HEK293T (cell line): ENCODE results near the gene CRTAC1.

Experiments used
- CTCF ChIA-PET: fragments of 350-600 bp; formaldehyde crosslinking; extraction: SDS; loops from one replicate; lab custom pipeline; 2021; ENCODE audit warnings: antibody characterized with exemption, inconsistent platforms; lab: Yijun Ruan, JAX
- POLR2A ChIA-PET: fragments of 350-600 bp; formaldehyde crosslinking; extraction: SDS; loops from one replicate; lab custom pipeline; 2020; ENCODE audit warnings: antibody characterized with exemption, inconsistent platforms; lab: Yijun Ruan, JAX
- DNase-seq: peaks from one replicate; pipeline ENCODE4 v3.0.0; 2012; ENCODE audit warnings: mixed read lengths; ENCODE audit errors: extremely low spot score
- ARNT ChIP-seq: fragments of 450-650 bp; IDR thresholded peaks from 2 replicates; pipeline ENCODE4 v1.6.1; 2017; ENCODE audit warnings: mild to moderate bottlenecking
- BHLHE40 ChIP-seq: fragments of 450-650 bp; IDR thresholded peaks from 2 replicates; pipeline ENCODE4 v1.6.1; 2016; ENCODE audit warnings: mild to moderate bottlenecking, moderate library complexity, borderline replicate concordance
- CTBP1 ChIP-seq: fragments of 450-650 bp; IDR thresholded peaks from 2 replicates; pipeline ENCODE4 v1.6.1; 2016; ENCODE audit warnings: borderline replicate concordance
- ELF4 ChIP-seq: fragments of 450-650 bp; IDR thresholded peaks from 2 replicates; pipeline ENCODE4 v1.6.1; 2017; ENCODE audit warnings: antibody characterized with exemption
- FOXA1 ChIP-seq: fragments of 450-650 bp; IDR thresholded peaks from 2 replicates; pipeline ENCODE4 v1.6.1; 2016; ENCODE audit warnings: mild to moderate bottlenecking
- FOXK2 ChIP-seq: fragments of 450-650 bp; IDR thresholded peaks from 2 replicates; pipeline ENCODE4 v1.6.1; 2016; ENCODE audit warnings: mild to moderate bottlenecking
- FOXM1 ChIP-seq: fragments of 450-650 bp; IDR thresholded peaks from 2 replicates; pipeline ENCODE4 v1.6.1; 2017; ENCODE audit warnings: mild to moderate bottlenecking, borderline replicate concordance
- HDGF ChIP-seq: fragments of 450-650 bp; IDR thresholded peaks from 2 replicates; pipeline ENCODE4 v1.6.1; 2017; ENCODE audit warnings: antibody characterized with exemption, borderline replicate concordance
- L3MBTL2 ChIP-seq: fragments of 450-650 bp; conservative IDR thresholded peaks from 2 replicates; pipeline ENCODE4 v1.6.1; 2016; ENCODE audit warnings: mild to moderate bottlenecking
- LEF1 ChIP-seq: fragments of 450-650 bp; IDR thresholded peaks from 2 replicates; pipeline ENCODE4 v1.6.1; 2017; ENCODE audit warnings: mild to moderate bottlenecking, borderline replicate concordance
- NFRKB ChIP-seq: fragments of 450-650 bp; IDR thresholded peaks from 2 replicates; pipeline ENCODE4 v1.6.1; 2016; ENCODE audit warnings: mild to moderate bottlenecking, moderate library complexity
- PKNOX1 ChIP-seq: fragments of 450-650 bp; IDR thresholded peaks from 2 replicates; pipeline ENCODE4 v1.6.1; 2016
- SP1 ChIP-seq: fragments of 450-650 bp; IDR thresholded peaks from 2 replicates; pipeline ENCODE4 v1.6.1; 2017
- SUZ12 ChIP-seq: fragments of 450-650 bp; IDR thresholded peaks from 2 replicates; pipeline ENCODE4 v1.6.1; 2016; ENCODE audit warnings: mild to moderate bottlenecking
- TARDBP ChIP-seq: fragments of 450-650 bp; IDR thresholded peaks from 2 replicates; pipeline ENCODE4 v1.6.1; 2016
- ZNF384 ChIP-seq: fragments of 450-650 bp; IDR thresholded peaks from 2 replicates; pipeline ENCODE4 v1.6.1; 2016

Gene CRTAC1

GRCh38 chr10:98063740-98064027, 33.3 kb upstream of the CRTAC1 start:
- no peak for DNase-seq
- CTCF ChIA-PET: no interaction called here
- no peak for TF ChIP-seq TARDBP
- TF ChIP-seq FOXA1: no peak
- TF ChIP-seq L3MBTL2: no peak
- TF ChIP-seq FOXM1: no peak
- no peak for TF ChIP-seq SP1
- TF ChIP-seq ELF4: no peak
- no peak for TF ChIP-seq ZNF384
- no peak for TF ChIP-seq LEF1
- TF ChIP-seq SUZ12: no peak
- TF ChIP-seq NFRKB: no peak
- no peak for TF ChIP-seq FOXK2
- no peak for TF ChIP-seq BHLHE40
- no peak for TF ChIP-seq ARNT
- TF ChIP-seq CTBP1: no peak
- TF ChIP-seq HDGF: no peak
- TF ChIP-seq PKNOX1: no peak
- POLR2A ChIA-PET: no interaction called here

GRCh38 chr10:98062424-98062823, 32.0 kb upstream of the CRTAC1 start:
- TF ChIP-seq SUZ12 (no peak), TARDBP (no peak), LEF1 (no peak), ARNT (no peak), SP1 (no peak), FOXA1 (no peak), NFRKB (no peak), HDGF (no peak), PKNOX1 (no peak), FOXM1 (no peak), FOXK2 (no peak), ZNF384 (no peak), CTBP1 (no peak), ELF4 (no peak), BHLHE40 (no peak)
- ChIA-PET POLR2A (no interaction called here), CTCF (interaction anchor here (1.0 kb wide), 1 partner anchor 21 kb away, joined by 4 read pairs; no protein-coding TSS in a partner anchor)
- DNase-seq: no peak

- POLR2A ChIA-PET: no interaction called here
- TF ChIP-seq SUZ12: no peak
- TF ChIP-seq ELF4: no peak
- TF ChIP-seq BHLHE40: no peak
- TF ChIP-seq NFRKB: no peak
- TF ChIP-seq PKNOX1: no peak
- no peak for TF ChIP-seq SP1
- no peak for TF ChIP-seq FOXM1
- TF ChIP-seq FOXK2: no peak
- no peak for TF ChIP-seq LEF1
- TF ChIP-seq CTBP1: no peak
- no peak for TF ChIP-seq ZNF384
- DNase-seq: no peak
- CTCF ChIA-PET: no interaction called here
Observed at GRCh38 chr10:98060079-98060478, 29.7 kb upstream of the CRTAC1 start.

GRCh38 chr10:98058295-98058694, 27.9 kb upstream of the CRTAC1 start:
- no peak for TF ChIP-seq PKNOX1
- no peak for TF ChIP-seq NFRKB
- TF ChIP-seq TARDBP: no peak
- TF ChIP-seq L3MBTL2: no peak
- no peak for TF ChIP-seq HDGF
- TF ChIP-seq ARNT: no peak
- TF ChIP-seq CTBP1: no peak
- no peak for TF ChIP-seq FOXA1
- no peak for TF ChIP-seq SP1
- no peak for TF ChIP-seq LEF1
- TF ChIP-seq ZNF384: no peak
- DNase-seq: no peak
- CTCF ChIA-PET: no interaction called here
- POLR2A ChIA-PET: no interaction called here

- DNase-seq: peak; percentile 39
- TF ChIP-seq LEF1: no peak
- no peak for TF ChIP-seq L3MBTL2
- TF ChIP-seq FOXA1: no peak
- TF ChIP-seq BHLHE40: no peak
- TF ChIP-seq ARNT: no peak
- TF ChIP-seq NFRKB: no peak
- no peak for TF ChIP-seq SUZ12
- no peak for TF ChIP-seq ELF4
- no peak for TF ChIP-seq ZNF384
- TF ChIP-seq FOXM1: no peak
- TF ChIP-seq CTBP1: no peak
- no peak for TF ChIP-seq SP1
- no peak for TF ChIP-seq PKNOX1
- no peak for TF ChIP-seq HDGF
- TF ChIP-seq FOXK2: no peak
- no peak for TF ChIP-seq TARDBP
- ChIA-PET CTCF (no interaction called here), POLR2A (no interaction called here)
Observed at GRCh38 chr10:98055841-98056516, 25.6 kb upstream of the CRTAC1 start.
